Measurements from ENCODE around the gene ATRAID. TPM values are rescaled to one million over a fixed set of nuclear protein-coding genes. Genes with fewer than 3 reads are reported as not detected.

Gene ATRAID
- total RNA-seq: 202 and 235 TPM in 2 replicates
- polyA plus RNA-seq: 176 and 238 TPM in 2 replicates
- 127 and 171 TPM in 2 replicates for polyA plus RNA-seq (2012)
- 47.3 and 57.7 TPM in 2 replicates for polyA minus RNA-seq (ENCODE audit: low replicate concordance)

GRCh38 chr2:27211943-27212625 is at the start of gene ATRAID, which contains the start of gene SLC5A6:
ATRAID (plus strand) TSS chr2:27212041; CDS start chr2:27212369, 328 bp downstream.
SLC5A6 (minus strand) TSS chr2:27212268; CDS start chr2:27207650, 4,618 bp downstream.
- peaks cover 6% of the 10 kb centered on the region for H3K79me2 ChIP-seq (ENCODE audit: control insufficient read depth, insufficient read depth, low read length)
- H2AFZ ChIP-seq (ENCODE audit: low read length): peak within 1 kb of the TSS; percentile 93
- H3K27me3 ChIP-seq (ENCODE audit: control insufficient read depth, insufficient read depth, low read length): no peaks in the 10 kb centered on the region
- TF ChIP-seq EZH2 (IDR thresholded peaks at IDR 0.05; ENCODE audit: low read length, missing control alignments): no peak
- no peak for TF ChIP-seq CTCF (conservative IDR thresholded peaks at IDR 0.05 in 1 of 2, IDR thresholded peaks at IDR 0.05 in 1 of 2; ENCODE audit: low read depth in 1 of 2, low read length in 2 of 2)
- peak within 1 kb of the TSS; percentile 100 for H3K4me2 ChIP-seq (ENCODE audit: extremely low read depth, insufficient read depth, low read length)
- H3K9ac ChIP-seq (ENCODE audit: insufficient read depth, low read length): peak within 1 kb of the TSS; percentile 98
- H3K4me1 ChIP-seq (ENCODE audit: control insufficient read depth, extremely low read depth, insufficient read depth, low read length): peaks cover 6% of the 10 kb centered on the region
- no peaks in the 10 kb centered on the region for H3K9me3 ChIP-seq (ENCODE audit: control insufficient read depth, insufficient read depth, low read depth, low read length)
- no peaks in the 10 kb centered on the region for H4K20me1 ChIP-seq (ENCODE audit: control insufficient read depth, extremely low read depth, insufficient read depth, low read length)
- peak; percentile 85 to 86 for DNase-seq (ENCODE audit: low read depth in 2 of 2)
- peaks cover 4% of the 10 kb centered on the region for H3K36me3 ChIP-seq (ENCODE audit: control insufficient read depth, insufficient read depth, low read length)
- H3K27ac ChIP-seq (ENCODE audit: insufficient read depth, low read length): peak within 1 kb of the TSS; percentile 99
- H3K4me3 ChIP-seq (replicated peaks in 1 of 4; ENCODE audit: control extremely low read depth in 1 of 4, insufficient read depth in 1 of 4, low read depth in 3 of 4, low read length in 4 of 4): peak within 1 kb of the TSS; percentile 74 to 94 (median 88)

GRCh38 chr2:27162151-27163121 is 49.4 kb upstream of the ATRAID start:
- H3K4me1 ChIP-seq (ENCODE audit: control insufficient read depth, extremely low read depth, insufficient read depth, low read length): no peaks in the 10 kb centered on the region
- no peaks in the 10 kb centered on the region for H3K36me3 ChIP-seq (ENCODE audit: control insufficient read depth, insufficient read depth, low read length)
- no peaks in the 10 kb centered on the region for H4K20me1 ChIP-seq (ENCODE audit: control insufficient read depth, extremely low read depth, insufficient read depth, low read length)
- no peak overlapping the region for H3K27ac ChIP-seq (ENCODE audit: insufficient read depth, low read length)
- no peaks in the 10 kb centered on the region for H3K9me3 ChIP-seq (ENCODE audit: control insufficient read depth, insufficient read depth, low read depth, low read length)
- peaks cover 11% of the 10 kb centered on the region for H3K27me3 ChIP-seq (ENCODE audit: control insufficient read depth, insufficient read depth, low read length)
- peak; percentile 9 to 19 for DNase-seq (ENCODE audit: low read depth in 2 of 2)
- no peak overlapping the region for H3K9ac ChIP-seq (ENCODE audit: insufficient read depth, low read length)
- no peak overlapping the region for H2AFZ ChIP-seq (ENCODE audit: low read length)
- H3K4me3 ChIP-seq (replicated peaks in 1 of 4; ENCODE audit: control extremely low read depth in 1 of 4, insufficient read depth in 1 of 4, low read depth in 3 of 4, low read length in 4 of 4): no peak overlapping the region
- no peaks in the 10 kb centered on the region for H3K79me2 ChIP-seq (ENCODE audit: control insufficient read depth, insufficient read depth, low read length)
- TF ChIP-seq EZH2 (IDR thresholded peaks at IDR 0.05; ENCODE audit: low read length, missing control alignments) (no peak), CTCF (conservative IDR thresholded peaks at IDR 0.05 in 1 of 2, IDR thresholded peaks at IDR 0.05 in 1 of 2; ENCODE audit: low read depth in 1 of 2, low read length in 2 of 2) (no peak)
- no peak overlapping the region for H3K4me2 ChIP-seq (ENCODE audit: extremely low read depth, insufficient read depth, low read length)

All from fibroblast of lung (primary cell).